H1 (cell line): ENCODE data around the gene KIR3DL3.

Source experiments
- CTCF ChIP-seq, 3 experiments: IDR thresholded peaks; 1 replicate in 2 of 3; 2 replicates in 1 of 3; pipeline versions ENCODE4 v1.5.1 to v1.6.1; 2011; ENCODE audit warnings: low read length in 3 of 3, mild to moderate bottlenecking in 3 of 3, inconsistent platforms in 2 of 3, low read depth in 1 of 3, moderate library complexity in 1 of 3; ENCODE audit not compliant: insufficient read depth in 1 of 3; ENCODE audit errors: control extremely low read depth in 1 of 3
- POU5F1 ChIP-seq: IDR thresholded peaks from 2 replicates; pipeline ENCODE4 v1.6.1; 2011; ENCODE audit warnings: low read depth, mild to moderate bottlenecking, low read length, moderate library complexity

- TF ChIP-seq CTCF (IDR thresholded peaks at IDR 0.05; ENCODE audit: control extremely low read depth in 1 of 3, insufficient read depth in 1 of 3, low read depth in 1 of 3, low read length in 3 of 3) (no peak), POU5F1 (no peak)
These were observed 41.9 kb upstream of the KIR3DL3 start for GRCh38 chr19:54682306-54682856.
